ENCODE data around the gene SORBS1.

DNA sequence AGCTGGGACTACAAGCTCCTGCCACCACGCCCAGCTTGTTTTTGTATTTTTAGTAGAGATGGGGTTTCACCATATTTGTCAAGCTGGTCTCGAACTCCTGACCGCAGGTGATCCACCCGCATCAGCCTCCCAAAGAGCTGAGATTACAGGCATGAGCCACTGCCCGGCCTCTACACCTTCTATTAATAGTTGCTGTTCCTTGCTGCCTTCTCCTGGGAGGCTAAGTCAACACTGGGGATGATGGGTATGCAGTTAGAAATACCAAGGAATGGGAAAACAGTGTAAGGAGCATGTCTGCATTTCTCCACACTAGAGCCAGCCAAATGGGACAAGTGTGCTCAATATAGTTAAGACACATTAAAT lies 173.1 kb downstream of the SORBS1 start:
- TF ChIP-seq, protein P1, sequence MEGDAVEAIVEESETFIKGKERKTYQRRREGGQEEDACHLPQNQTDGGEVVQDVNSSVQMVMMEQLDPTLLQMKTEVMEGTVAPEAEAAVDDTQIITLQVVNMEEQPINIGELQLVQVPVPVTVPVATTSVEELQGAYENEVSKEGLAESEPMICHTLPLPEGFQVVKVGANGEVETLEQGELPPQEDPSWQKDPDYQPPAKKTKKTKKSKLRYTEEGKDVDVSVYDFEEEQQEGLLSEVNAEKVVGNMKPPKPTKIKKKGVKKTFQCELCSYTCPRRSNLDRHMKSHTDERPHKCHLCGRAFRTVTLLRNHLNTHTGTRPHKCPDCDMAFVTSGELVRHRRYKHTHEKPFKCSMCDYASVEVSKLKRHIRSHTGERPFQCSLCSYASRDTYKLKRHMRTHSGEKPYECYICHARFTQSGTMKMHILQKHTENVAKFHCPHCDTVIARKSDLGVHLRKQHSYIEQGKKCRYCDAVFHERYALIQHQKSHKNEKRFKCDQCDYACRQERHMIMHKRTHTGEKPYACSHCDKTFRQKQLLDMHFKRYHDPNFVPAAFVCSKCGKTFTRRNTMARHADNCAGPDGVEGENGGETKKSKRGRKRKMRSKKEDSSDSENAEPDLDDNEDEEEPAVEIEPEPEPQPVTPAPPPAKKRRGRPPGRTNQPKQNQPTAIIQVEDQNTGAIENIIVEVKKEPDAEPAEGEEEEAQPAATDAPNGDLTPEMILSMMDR (conservative IDR thresholded peaks at IDR 0.05), result no peak
- TF ChIP-seq ZFX (IDR thresholded peaks at IDR 0.05), result no peak

Measured in C4-2B (cell line).